HG03066 (cell line): Measurements from ENCODE around the gene ZNF714.
"Not testable (repeated sequence)": the region's sequence is repeated elsewhere in the genome, so short reads cannot be mapped to it uniquely, and the experiment has no call there.

ENCODE experiments used
- ATAC-seq: cut with Tn5 transposase; IDR thresholded peaks from one replicate; pipeline ENCODE4 v1.9.1; 2021; ENCODE audit warnings: low read depth; ENCODE audit not compliant: unreplicated experiment

ZNF714 gene

GRCh38 chr19:21128901-21129698 lies 47.1 kb downstream of the ZNF714 start:
- no peak for ATAC-seq

- ATAC-seq: no peak
Observed at GRCh38 chr19:21130097-21130775, 48.2 kb downstream of the ZNF714 start.

GRCh38 chr19:21133633-21134032 lies 51.6 kb downstream of the ZNF714 start:
- ATAC-seq: no peak

GRCh38 chr19:21134934-21135366 lies 52.9 kb downstream of the ZNF714 start:
- no peak for ATAC-seq

GRCh38 chr19:21135433-21135832 lies 53.4 kb downstream of the ZNF714 start:
- no peak for ATAC-seq

- no peak for ATAC-seq
Observed at GRCh38 chr19:21138130-21138529, 56.1 kb downstream of the ZNF714 start.

GRCh38 chr19:21141006-21141405 lies 59.0 kb downstream of the ZNF714 start:
- ATAC-seq: not testable (repeated sequence)

GRCh38 chr19:21141787-21142464 lies 59.9 kb downstream of the ZNF714 start, which contains the start of gene ZNF431:
Gene ZNF431, plus strand, starts transcription at chr19:21142040. Its CDS starts 144 bp downstream, at chr19:21142184.
- ATAC-seq: peak; percentile 98

- no peak for ATAC-seq
Observed at GRCh38 chr19:21143428-21143827, 61.4 kb downstream of the ZNF714 start.

- ATAC-seq: no peak
Observed at GRCh38 chr19:21143854-21144253, 61.9 kb downstream of the ZNF714 start.

GRCh38 chr19:21147540-21147939 lies 65.5 kb downstream of the ZNF714 start:
- ATAC-seq: no peak

GRCh38 chr19:21148681-21149080 lies 66.7 kb downstream of the ZNF714 start:
- ATAC-seq: no peak

GRCh38 chr19:21149877-21150276 lies 67.9 kb downstream of the ZNF714 start:
- ATAC-seq: no peak

GRCh38 chr19:21151460-21151859 lies 69.5 kb downstream of the ZNF714 start:
- ATAC-seq: no peak

- no peak for ATAC-seq
Observed at GRCh38 chr19:21158523-21159135, 76.6 kb downstream of the ZNF714 start.

GRCh38 chr19:21164541-21164940 lies 82.5 kb downstream of the ZNF714 start:
- ATAC-seq: no peak

- no peak for ATAC-seq
Observed at GRCh38 chr19:21166436-21166835, 84.4 kb downstream of the ZNF714 start.
